Activated CD4-positive, alpha-beta T cell treated with anti-CD3 and anti-CD28 coated beads for 4 hours (primary cell): ENCODE data around the gene SCAF8.

Experiments
- DNase-seq, 2 donors: peaks; one replicate each; pipeline ENCODE4 v3.0.0-alpha.2; 2020

SCAF8 gene

GRCh38 chr6:154842833-154843232, 109.6 kb downstream of the SCAF8 start:
- DNase-seq, result no peak

- DNase-seq, result no peak
Measured at GRCh38 chr6:154847318-154847717, 114.1 kb downstream of the SCAF8 start.

GRCh38 chr6:154848580-154848979, 115.4 kb downstream of the SCAF8 start:
- DNase-seq, result no peak

- DNase-seq, result no peak
Measured at GRCh38 chr6:154849475-154849874, 116.3 kb downstream of the SCAF8 start.

GRCh38 chr6:154852687-154853086, 119.5 kb downstream of the SCAF8 start:
- no peak for DNase-seq

- no peak for DNase-seq
Measured at GRCh38 chr6:154857529-154857928, 124.3 kb downstream of the SCAF8 start.

- no peak for DNase-seq
Measured at GRCh38 chr6:154861825-154862224, 128.6 kb downstream of the SCAF8 start.

- no peak for DNase-seq
Measured at GRCh38 chr6:154862536-154862935, 129.3 kb downstream of the SCAF8 start.

GRCh38 chr6:154864066-154864430, 130.8 kb downstream of the SCAF8 start:
- DNase-seq, result no peak

GRCh38 chr6:154865291-154865690, 132.1 kb downstream of the SCAF8 start:
- no peak for DNase-seq

GRCh38 chr6:154868143-154868594, 135.0 kb downstream of the SCAF8 start:
- no peak for DNase-seq

GRCh38 chr6:154872542-154873114, 139.4 kb downstream of the SCAF8 start:
- DNase-seq, result no peak

- DNase-seq, result no peak
Measured at GRCh38 chr6:154873546-154873945, 140.3 kb downstream of the SCAF8 start.

GRCh38 chr6:154874773-154875592, 141.8 kb downstream of the SCAF8 start:
- no peak for DNase-seq

- DNase-seq, result no peak
Measured at GRCh38 chr6:154876486-154877280, 143.5 kb downstream of the SCAF8 start.

- no peak for DNase-seq
Measured at GRCh38 chr6:154878871-154879491, 145.8 kb downstream of the SCAF8 start.

- DNase-seq, result no peak
Measured at GRCh38 chr6:154882107-154882506, 148.9 kb downstream of the SCAF8 start.
